Tibial nerve (tissue), 4 donors: Measurements from ENCODE around the gene SLC26A9. TPM values are rescaled to one million over a fixed set of nuclear protein-coding genes. Genes with fewer than 3 reads are reported as not detected.

Source experiments
- DNase-seq, 2 donors: peaks; one replicate each; pipeline ENCODE4 v3.0.0-alpha.2; 2019; ENCODE audit warnings: low spot score in 2 of 2
- H3K27ac ChIP-seq, 4 donors: fragments of 200-600 bp; sonication (generic) in 3 of 4; one replicate each; pipeline ENCODE4 v1.5.1; 2017 to 2019; ENCODE audit warnings: mild to moderate bottlenecking in 1 of 4
- H3K27me3 ChIP-seq, 2 donors: fragments of 200-600 bp; sonication (generic) in 1 of 2; one replicate each; pipeline versions ENCODE4 v1.5.1 to v1.6.0; 2017 to 2019
- H3K36me3 ChIP-seq, 3 donors: fragments of 200-600 bp; sonication (generic); one replicate each; pipeline ENCODE4 v1.5.1; 2018 to 2019
- H3K4me1 ChIP-seq, 4 donors: fragments of 200-600 bp; sonication (generic) in 3 of 4; one replicate each; pipeline ENCODE4 v1.5.1; 2017 to 2019
- H3K4me3 ChIP-seq, 4 donors: fragments of 200-600 bp; sonication (generic) in 3 of 4; one replicate each; pipeline ENCODE4 v1.5.1; 2017 to 2019; ENCODE audit warnings: mild to moderate bottlenecking in 1 of 4, moderate library complexity in 1 of 4
- H3K9me3 ChIP-seq, 4 donors: fragments of 200-600 bp; sonication (generic) in 3 of 4; one replicate each; pipeline ENCODE4 v1.5.1; 2017 to 2019
- CTCF ChIP-seq, 5 experiments: fragments of 200-600 bp in 3 of 5; fragments of 450-650 bp in 2 of 5; sonication (generic) in 3 of 5; IDR thresholded peaks; one replicate each; pipeline ENCODE4 v1.5.1; 2016 to 2019; ENCODE audit warnings: antibody characterized with exemption in 5 of 5, mild to moderate bottlenecking in 3 of 5, moderate library complexity in 2 of 5
- EP300 ChIP-seq, 2 donors: sonication (generic); formaldehyde crosslinking; IDR thresholded peaks; one replicate each; pipeline ENCODE4 v1.6.1; 2017; ENCODE audit warnings: antibody characterized with exemption in 2 of 2, mild to moderate bottlenecking in 1 of 2
- POLR2A ChIP-seq, 2 donors: fragments of 450-650 bp; IDR thresholded peaks; one replicate each; pipeline ENCODE4 v1.6.1; 2017; ENCODE audit warnings: antibody characterized with exemption in 2 of 2, mild to moderate bottlenecking in 2 of 2, moderate library complexity in 2 of 2
- WGBS, 2 donors: methylation state at CpG; one replicate each; pipeline ENCODE4 v1.1.5; 2018; 5-methylcytosine and 5-hydroxymethylcytosine counted together
- total RNA-seq, 4 donors: library from RNA; depleted of rRNA; stranded (reverse); fragments of >200 nt; gene quantifications; one replicate each; pipeline ENCODE4 v1.1.0, GENCODE V29; 2016

The SLC26A9 gene
- total RNA-seq, 4 donors from 2014 or later = not detected

GRCh38 chr1:205942631-205943159 lies 561 bp downstream of the SLC26A9 start:
- DNase-seq = no peak
- no peak for TF ChIP-seq EP300 (IDR thresholded peaks at IDR 0.05)
- no peak for TF ChIP-seq POLR2A (IDR thresholded peaks at IDR 0.05)
- TF ChIP-seq CTCF (IDR thresholded peaks at IDR 0.05) = no peak
- Histone ChIP-seq H3K27ac (no peak overlapping the region), H3K36me3 (no peaks in the 10 kb centered on the region), H3K4me3 (no peak overlapping the region), H3K4me1 (no peaks in the 10 kb centered on the region), H3K9me3 (no peaks in the 10 kb centered on the region), H3K27me3 (peaks cover 0 to 34% of the 10 kb centered on the region in 2 donors)
- WGBS, 2 donors = 71 to 72% methylated on average over 12 of the region's 12 CpGs

- no peaks in the 10 kb centered on the region for H3K4me1 ChIP-seq
- H3K27me3 ChIP-seq = peaks cover 0 to 34% of the 10 kb centered on the region in 2 donors
- no peaks in the 10 kb centered on the region for H3K36me3 ChIP-seq
- WGBS, 2 donors = 69 to 84% methylated on average over 5 of the region's 5 CpGs
- H3K27ac ChIP-seq = no peak overlapping the region
- no peak overlapping the region for H3K4me3 ChIP-seq
- no peaks in the 10 kb centered on the region for H3K9me3 ChIP-seq
- no peak for DNase-seq
- TF ChIP-seq CTCF (IDR thresholded peaks at IDR 0.05) (no peak), POLR2A (IDR thresholded peaks at IDR 0.05) (no peak), EP300 (IDR thresholded peaks at IDR 0.05) (no peak)
These were observed 2.5 kb downstream of the SLC26A9 start for GRCh38 chr1:205940710-205941109.

- Histone ChIP-seq H3K27me3 (peaks cover 0 to 31% of the 10 kb centered on the region in 2 donors), H3K9me3 (no peaks in the 10 kb centered on the region), H3K4me1 (no peaks in the 10 kb centered on the region), H3K4me3 (no peak overlapping the region), H3K36me3 (no peaks in the 10 kb centered on the region), H3K27ac (no peak overlapping the region)
- WGBS, 2 donors = 33 to 48% methylated on average over 7 of the region's 7 CpGs
- TF ChIP-seq EP300 (IDR thresholded peaks at IDR 0.05) = no peak
- TF ChIP-seq CTCF (IDR thresholded peaks at IDR 0.05) = no peak
- TF ChIP-seq POLR2A (IDR thresholded peaks at IDR 0.05) = no peak
- no peak for DNase-seq
These were observed 3.4 kb downstream of the SLC26A9 start for GRCh38 chr1:205939690-205940330.

GRCh38 chr1:205938682-205939081 lies 4.6 kb downstream of the SLC26A9 start:
- TF ChIP-seq POLR2A (IDR thresholded peaks at IDR 0.05) = no peak
- no peak for TF ChIP-seq CTCF (IDR thresholded peaks at IDR 0.05)
- no peak for TF ChIP-seq EP300 (IDR thresholded peaks at IDR 0.05)
- peaks cover 0 to 20% of the 10 kb centered on the region in 2 donors for H3K27me3 ChIP-seq
- no peak overlapping the region for H3K4me3 ChIP-seq
- DNase-seq = no peak
- H3K36me3 ChIP-seq = no peaks in the 10 kb centered on the region
- H3K9me3 ChIP-seq = no peaks in the 10 kb centered on the region
- H3K27ac ChIP-seq = no peak overlapping the region
- H3K4me1 ChIP-seq = no peaks in the 10 kb centered on the region
- 96 to 100% methylated on average over 1 of the region's 1 CpG for WGBS, 2 donors

GRCh38 chr1:205936846-205937586 lies 6.2 kb downstream of the SLC26A9 start:
- Histone ChIP-seq H3K27me3 (peaks cover 0 to 6% of the 10 kb centered on the region in 2 donors), H3K9me3 (no peaks in the 10 kb centered on the region), H3K27ac (no peak overlapping the region), H3K4me1 (no peaks in the 10 kb centered on the region), H3K36me3 (no peaks in the 10 kb centered on the region), H3K4me3 (no peak overlapping the region)
- DNase-seq = no peak
- no peak for TF ChIP-seq CTCF (IDR thresholded peaks at IDR 0.05)
- TF ChIP-seq EP300 (IDR thresholded peaks at IDR 0.05) = no peak
- no peak for TF ChIP-seq POLR2A (IDR thresholded peaks at IDR 0.05)
- 71 to 80% methylated on average over 7 of the region's 7 CpGs for WGBS, 2 donors
